GM23338 (cell line): ENCODE measurements around the gene RRP9. TPM values are rescaled to one million over a fixed set of nuclear protein-coding genes. Genes with fewer than 3 reads are reported as not detected.
A peak's percentile ranks its signal among the peaks of the same experiment; 100 is the strongest.

Experiments used
- ATAC-seq: fragments of 200-7000 bp; cut with Tn5 transposase; 3 replicates; pipeline ENCODE4 v1.9.1; 2020
- DNase-seq: peaks from one replicate; pipeline ENCODE4 v3.0.0-alpha.2; 2015; ENCODE audit warnings: low spot score
- H2AFZ ChIP-seq: fragments of 200-600 bp; sonication (generic); 2 replicates; pipeline ENCODE4 v1.8.0; 2016; ENCODE audit warnings: antibody characterized with exemption, mild to moderate bottlenecking, moderate library complexity
- H3F3A ChIP-seq: fragments of 200-600 bp; sonication (generic); replicated peaks from 2 replicates; pipeline ENCODE4 v1.8.0; 2017; ENCODE audit warnings: antibody characterized with exemption, mixed run types, low read depth
- H3K27ac ChIP-seq: fragments of 200-600 bp; sonication (generic); 2 replicates; pipeline ENCODE4 v1.6.1; 2016; ENCODE audit warnings: low read depth
- H3K27me3 ChIP-seq: fragments of 200-600 bp; sonication (generic); 2 replicates; pipeline ENCODE4 v1.8.0; 2016; ENCODE audit warnings: mild to moderate bottlenecking, mixed run types, moderate library complexity; ENCODE audit not compliant: insufficient read depth
- H3K36me3 ChIP-seq: fragments of 200-600 bp; sonication (generic); 2 replicates; pipeline ENCODE4 v1.8.0; 2016; ENCODE audit warnings: mild to moderate bottlenecking; ENCODE audit not compliant: insufficient read depth
- H3K4me1 ChIP-seq: fragments of 200-600 bp; sonication (generic); 2 replicates; pipeline ENCODE4 v1.8.0; 2016; ENCODE audit warnings: mild to moderate bottlenecking, moderate library complexity; ENCODE audit not compliant: insufficient read depth
- H3K4me2 ChIP-seq: fragments of 200-600 bp; sonication (generic); 2 replicates; pipeline ENCODE4 v1.7.1; 2017; ENCODE audit warnings: mixed run types
- H3K4me3 ChIP-seq: fragments of 200-600 bp; sonication (generic); 2 replicates; pipeline ENCODE4 v1.6.1; 2016; ENCODE audit warnings: mixed run types
- H3K79me2 ChIP-seq: fragments of 200-600 bp; sonication (generic); replicated peaks from 2 replicates; pipeline ENCODE4 v1.8.0; 2017; ENCODE audit warnings: mild to moderate bottlenecking; ENCODE audit not compliant: insufficient read depth
- H3K9me2 ChIP-seq: fragments of 200-600 bp; sonication (generic); 2 replicates; pipeline ENCODE4 v1.8.0; 2017; ENCODE audit not compliant: insufficient read depth
- H4K20me1 ChIP-seq: fragments of 200-600 bp; sonication (generic); replicated peaks from 2 replicates; pipeline ENCODE4 v1.8.0; 2017; ENCODE audit warnings: mild to moderate bottlenecking; ENCODE audit not compliant: insufficient read depth
- H3K27ac Mint-ChIP-seq: 2 replicates; pipeline ENCODE4 v1.8.0; 2020; ENCODE audit warnings: inconsistent platforms, mild to moderate bottlenecking, moderate library complexity, mixed read lengths
- H3K27me3 Mint-ChIP-seq: 3 replicates; pipeline ENCODE4 v1.8.0; 2022; ENCODE audit warnings: low read depth, mild to moderate bottlenecking, moderate library complexity, mixed read lengths, inconsistent platforms; ENCODE audit not compliant: insufficient read depth, poor library complexity
- H3K36me3 Mint-ChIP-seq: 3 replicates; pipeline ENCODE4 v1.8.0; 2021; ENCODE audit warnings: low read depth, mild to moderate bottlenecking, inconsistent platforms, moderate library complexity, mixed read lengths
- H3K4me1 Mint-ChIP-seq: 3 replicates; pipeline ENCODE4 v1.8.0; 2020; ENCODE audit warnings: mild to moderate bottlenecking, inconsistent platforms, mixed read lengths
- H3K4me3 Mint-ChIP-seq: 3 replicates; pipeline ENCODE4 v1.8.0; 2021; ENCODE audit warnings: moderate library complexity, mild to moderate bottlenecking, inconsistent platforms, mixed read lengths
- H3K9me3 Mint-ChIP-seq: 3 replicates; pipeline ENCODE4 v1.8.0; 2020; ENCODE audit warnings: moderate library complexity, mild to moderate bottlenecking, inconsistent platforms, mixed read lengths
- ETS1 ChIP-seq: IDR thresholded peaks from 2 replicates; pipeline ENCODE4 v1.6.1; 2016; ENCODE audit warnings: antibody characterized with exemption
- EZH2 ChIP-seq: fragments of 200-600 bp; sonication (generic); IDR thresholded peaks from one replicate; pipeline ENCODE4 v1.8.0; 2017; ENCODE audit warnings: antibody characterized with exemption, mild to moderate bottlenecking, low read depth; ENCODE audit not compliant: unreplicated experiment
- EZH2phosphoT487 ChIP-seq: fragments of 200-600 bp; sonication (generic); IDR thresholded peaks from one replicate; pipeline ENCODE4 v1.8.1; 2018; ENCODE audit warnings: antibody characterized with exemption; ENCODE audit not compliant: unreplicated experiment
- JUNB ChIP-seq: IDR thresholded peaks from one replicate; pipeline ENCODE4 v1.6.1; 2016; ENCODE audit warnings: antibody characterized with exemption; ENCODE audit not compliant: unreplicated experiment
- NANOG ChIP-seq: IDR thresholded peaks from 2 replicates; pipeline ENCODE4 v1.6.1; 2016; ENCODE audit warnings: antibody characterized with exemption, borderline replicate concordance
- POLR2AphosphoS5 ChIP-seq: IDR thresholded peaks from 2 replicates; pipeline ENCODE4 v1.6.1; 2016; ENCODE audit warnings: antibody characterized with exemption, low read depth
- REST ChIP-seq: IDR thresholded peaks from one replicate; pipeline ENCODE4 v1.6.1; 2018; ENCODE audit warnings: antibody characterized with exemption; ENCODE audit not compliant: unreplicated experiment
- STAT1 ChIP-seq: IDR thresholded peaks from one replicate; pipeline ENCODE4 v1.6.1; 2016; ENCODE audit warnings: antibody characterized with exemption; ENCODE audit not compliant: unreplicated experiment
- ZNF114 ChIP-seq: fragments of 250-450 bp; sonication (Bioruptor Pico); IDR thresholded peaks from 2 replicates; pipeline ENCODE4 v1.5.0; 2020; ENCODE audit warnings: mild to moderate bottlenecking, moderate library complexity
- ZNF331 ChIP-seq: fragments of 250-450 bp; sonication (Bioruptor Pico); IDR thresholded peaks from 2 replicates; pipeline ENCODE4 v1.5.0; 2020; ENCODE audit warnings: low read depth, mild to moderate bottlenecking, moderate library complexity
- polyA plus RNA-seq: library from polyadenylated mRNA; unstranded; fragments of >200 nt; fragmentation: Nextera tagmentation; extraction: Ambion mirVana; gene quantifications from 2 replicates; pipeline ENCODE4 v1.2.1, GENCODE V29; 2016
- total RNA-seq: library from RNA; depleted of rRNA; stranded (reverse); fragments of >200 nt; shearing (Covaris generic); gene quantifications from 2 replicates; pipeline ENCODE4 v1.2.3, GENCODE V29; 2014
- TF ChIP-seq, protein P1 (sequence below): fragments of 250-450 bp; sonication (Bioruptor Pico); IDR thresholded peaks from 2 replicates; pipeline ENCODE4 v1.5.0; 2020; ENCODE audit warnings: mild to moderate bottlenecking, moderate library complexity
- TF ChIP-seq, protein P2 (sequence below), 2 experiments: fragments of 200-600 bp in 1 of 2; sonication (generic) in 1 of 2; conservative IDR thresholded peaks; 2 replicates each; pipeline versions ENCODE4 v1.5.1 to v1.6.1; 2016 to 2017; ENCODE audit warnings: antibody characterized with exemption in 2 of 2, low read depth in 2 of 2, mild to moderate bottlenecking in 2 of 2, moderate library complexity in 1 of 2

RRP9 gene
- total and polyA plus RNA-seq, 2 experiments from 2014 or later, result 62.4 to 68.1 TPM

- DNase-seq (no peak), ATAC-seq (peak; percentile 27)
- TF ChIP-seq NANOG, result no peak
- no peak for TF ChIP-seq ZNF114 (CRISPR knock-in tag)
- no peak for TF ChIP-seq REST
- TF ChIP-seq STAT1, result no peak
- no peak for TF ChIP-seq EZH2phosphoT487
- TF ChIP-seq POLR2AphosphoS5, result no peak
- TF ChIP-seq ETS1, result no peak; the same call in 1 of the 2 replicates
- no peak for TF ChIP-seq EZH2
- TF ChIP-seq, protein P1, sequence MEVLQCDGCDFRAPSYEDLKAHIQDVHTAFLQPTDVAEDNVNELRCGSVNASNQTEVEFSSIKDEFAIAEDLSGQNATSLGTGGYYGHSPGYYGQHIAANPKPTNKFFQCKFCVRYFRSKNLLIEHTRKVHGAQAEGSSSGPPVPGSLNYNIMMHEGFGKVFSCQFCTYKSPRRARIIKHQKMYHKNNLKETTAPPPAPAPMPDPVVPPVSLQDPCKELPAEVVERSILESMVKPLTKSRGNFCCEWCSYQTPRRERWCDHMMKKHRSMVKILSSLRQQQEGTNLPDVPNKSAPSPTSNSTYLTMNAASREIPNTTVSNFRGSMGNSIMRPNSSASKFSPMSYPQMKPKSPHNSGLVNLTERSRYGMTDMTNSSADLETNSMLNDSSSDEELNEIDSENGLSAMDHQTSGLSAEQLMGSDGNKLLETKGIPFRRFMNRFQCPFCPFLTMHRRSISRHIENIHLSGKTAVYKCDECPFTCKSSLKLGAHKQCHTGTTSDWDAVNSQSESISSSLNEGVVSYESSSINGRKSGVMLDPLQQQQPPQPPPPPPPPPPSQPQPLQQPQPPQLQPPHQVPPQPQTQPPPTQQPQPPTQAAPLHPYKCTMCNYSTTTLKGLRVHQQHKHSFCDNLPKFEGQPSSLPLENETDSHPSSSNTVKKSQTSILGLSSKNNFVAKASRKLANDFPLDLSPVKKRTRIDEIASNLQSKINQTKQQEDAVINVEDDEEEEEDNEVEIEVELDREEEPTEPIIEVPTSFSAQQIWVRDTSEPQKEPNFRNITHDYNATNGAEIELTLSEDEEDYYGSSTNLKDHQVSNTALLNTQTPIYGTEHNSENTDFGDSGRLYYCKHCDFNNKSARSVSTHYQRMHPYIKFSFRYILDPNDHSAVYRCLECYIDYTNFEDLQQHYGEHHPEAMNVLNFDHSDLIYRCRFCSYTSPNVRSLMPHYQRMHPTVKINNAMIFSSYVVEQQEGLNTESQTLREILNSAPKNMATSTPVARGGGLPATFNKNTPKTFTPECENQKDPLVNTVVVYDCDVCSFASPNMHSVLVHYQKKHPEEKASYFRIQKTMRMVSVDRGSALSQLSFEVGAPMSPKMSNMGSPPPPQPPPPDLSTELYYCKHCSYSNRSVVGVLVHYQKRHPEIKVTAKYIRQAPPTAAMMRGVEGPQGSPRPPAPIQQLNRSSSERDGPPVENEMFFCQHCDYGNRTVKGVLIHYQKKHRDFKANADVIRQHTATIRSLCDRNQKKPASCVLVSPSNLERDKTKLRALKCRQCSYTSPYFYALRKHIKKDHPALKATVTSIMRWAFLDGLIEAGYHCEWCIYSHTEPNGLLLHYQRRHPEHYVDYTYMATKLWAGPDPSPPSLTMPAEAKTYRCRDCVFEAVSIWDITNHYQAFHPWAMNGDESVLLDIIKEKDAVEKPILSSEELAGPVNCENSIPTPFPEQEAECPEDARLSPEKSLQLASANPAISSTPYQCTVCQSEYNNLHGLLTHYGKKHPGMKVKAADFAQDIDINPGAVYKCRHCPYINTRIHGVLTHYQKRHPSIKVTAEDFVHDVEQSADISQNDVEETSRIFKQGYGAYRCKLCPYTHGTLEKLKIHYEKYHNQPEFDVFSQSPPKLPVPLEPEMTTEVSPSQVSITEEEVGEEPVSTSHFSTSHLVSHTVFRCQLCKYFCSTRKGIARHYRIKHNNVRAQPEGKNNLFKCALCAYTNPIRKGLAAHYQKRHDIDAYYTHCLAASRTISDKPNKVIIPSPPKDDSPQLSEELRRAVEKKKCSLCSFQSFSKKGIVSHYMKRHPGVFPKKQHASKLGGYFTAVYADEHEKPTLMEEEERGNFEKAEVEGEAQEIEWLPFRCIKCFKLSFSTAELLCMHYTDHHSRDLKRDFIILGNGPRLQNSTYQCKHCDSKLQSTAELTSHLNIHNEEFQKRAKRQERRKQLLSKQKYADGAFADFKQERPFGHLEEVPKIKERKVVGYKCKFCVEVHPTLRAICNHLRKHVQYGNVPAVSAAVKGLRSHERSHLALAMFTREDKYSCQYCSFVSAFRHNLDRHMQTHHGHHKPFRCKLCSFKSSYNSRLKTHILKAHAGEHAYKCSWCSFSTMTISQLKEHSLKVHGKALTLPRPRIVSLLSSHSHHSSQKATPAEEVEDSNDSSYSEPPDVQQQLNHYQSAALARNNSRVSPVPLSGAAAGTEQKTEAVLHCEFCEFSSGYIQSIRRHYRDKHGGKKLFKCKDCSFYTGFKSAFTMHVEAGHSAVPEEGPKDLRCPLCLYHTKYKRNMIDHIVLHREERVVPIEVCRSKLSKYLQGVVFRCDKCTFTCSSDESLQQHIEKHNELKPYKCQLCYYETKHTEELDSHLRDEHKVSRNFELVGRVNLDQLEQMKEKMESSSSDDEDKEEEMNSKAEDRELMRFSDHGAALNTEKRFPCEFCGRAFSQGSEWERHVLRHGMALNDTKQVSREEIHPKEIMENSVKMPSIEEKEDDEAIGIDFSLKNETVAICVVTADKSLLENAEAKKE (CRISPR knock-in tag), result no peak
- TF ChIP-seq, protein P2, sequence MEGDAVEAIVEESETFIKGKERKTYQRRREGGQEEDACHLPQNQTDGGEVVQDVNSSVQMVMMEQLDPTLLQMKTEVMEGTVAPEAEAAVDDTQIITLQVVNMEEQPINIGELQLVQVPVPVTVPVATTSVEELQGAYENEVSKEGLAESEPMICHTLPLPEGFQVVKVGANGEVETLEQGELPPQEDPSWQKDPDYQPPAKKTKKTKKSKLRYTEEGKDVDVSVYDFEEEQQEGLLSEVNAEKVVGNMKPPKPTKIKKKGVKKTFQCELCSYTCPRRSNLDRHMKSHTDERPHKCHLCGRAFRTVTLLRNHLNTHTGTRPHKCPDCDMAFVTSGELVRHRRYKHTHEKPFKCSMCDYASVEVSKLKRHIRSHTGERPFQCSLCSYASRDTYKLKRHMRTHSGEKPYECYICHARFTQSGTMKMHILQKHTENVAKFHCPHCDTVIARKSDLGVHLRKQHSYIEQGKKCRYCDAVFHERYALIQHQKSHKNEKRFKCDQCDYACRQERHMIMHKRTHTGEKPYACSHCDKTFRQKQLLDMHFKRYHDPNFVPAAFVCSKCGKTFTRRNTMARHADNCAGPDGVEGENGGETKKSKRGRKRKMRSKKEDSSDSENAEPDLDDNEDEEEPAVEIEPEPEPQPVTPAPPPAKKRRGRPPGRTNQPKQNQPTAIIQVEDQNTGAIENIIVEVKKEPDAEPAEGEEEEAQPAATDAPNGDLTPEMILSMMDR (conservative IDR thresholded peaks at IDR 0.05; ENCODE audit: low read depth in 2 of 2), result no peak
- TF ChIP-seq ZNF331 (CRISPR knock-in tag), result no peak
- no peak for TF ChIP-seq JUNB
- Histone ChIP-seq H3K4me1 (peaks cover 9% of the 10 kb centered on the region; the same call in 1 of the 2 replicates), H2AFZ (no peak overlapping the region), H3K27ac (no peak overlapping the region), H3K36me3 (peaks cover 6% of the 10 kb centered on the region; the same call in 1 of the 2 replicates), H3F3A (0 out of 2 replicates have a peak, but pooled peaks cover 2% of the 10 kb centered on the region), H4K20me1 (peaks cover 12% of the 10 kb centered on the region), H3K4me2 (peak overlapping the region; percentile 98), H3K4me3 (peak overlapping the region; percentile 99), H3K9me2 (no peaks in the 10 kb centered on the region), H3K79me2 (peaks cover 25% of the 10 kb centered on the region), H3K27me3 (no peaks in the 10 kb centered on the region)
- Mint-ChIP-seq H3K27ac (no peak overlapping the region), H3K4me3 (peak overlapping the region; percentile 92), H3K36me3 (peaks cover 43% of the 10 kb centered on the region), H3K27me3 (peaks cover 22% of the 10 kb centered on the region), H3K9me3 (no peaks in the 10 kb centered on the region), H3K4me1 (peaks cover 18% of the 10 kb centered on the region)
Measured at GRCh38 chr3:51941463-51941797, 274 bp downstream of the RRP9 start.
